NCI-H345 (cell line): Measurements from ENCODE around the gene ABHD17C.
"Not testable (repeated sequence)": the region's sequence is repeated elsewhere in the genome, so short reads cannot be mapped to it uniquely, and the experiment has no call there.

Source experiments
- DNase-seq: peaks from one replicate; lab custom pipeline; 2025; lab: John Stamatoyannopoulos, UW

Gene ABHD17C

DNA sequence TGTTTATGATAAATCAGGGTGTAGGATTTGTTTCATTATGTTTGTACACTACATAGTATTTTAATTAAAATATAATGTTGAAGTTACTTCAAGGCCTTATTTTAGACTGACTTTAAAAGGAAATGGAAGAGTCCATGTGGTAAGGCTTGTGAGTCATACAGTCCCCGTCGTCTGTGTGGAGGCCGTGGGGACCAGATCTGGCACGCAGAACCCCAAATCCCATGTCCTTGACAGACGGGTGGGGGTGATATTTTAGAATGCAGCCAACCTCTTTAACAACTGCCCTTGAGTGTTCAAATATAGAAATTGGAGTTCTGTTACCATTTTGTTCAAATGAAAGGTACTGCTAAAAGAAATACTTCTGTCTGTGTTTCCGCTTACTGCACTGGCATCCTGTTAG is 35.8 kb downstream of the ABHD17C start:
- no peak for DNase-seq

DNA sequence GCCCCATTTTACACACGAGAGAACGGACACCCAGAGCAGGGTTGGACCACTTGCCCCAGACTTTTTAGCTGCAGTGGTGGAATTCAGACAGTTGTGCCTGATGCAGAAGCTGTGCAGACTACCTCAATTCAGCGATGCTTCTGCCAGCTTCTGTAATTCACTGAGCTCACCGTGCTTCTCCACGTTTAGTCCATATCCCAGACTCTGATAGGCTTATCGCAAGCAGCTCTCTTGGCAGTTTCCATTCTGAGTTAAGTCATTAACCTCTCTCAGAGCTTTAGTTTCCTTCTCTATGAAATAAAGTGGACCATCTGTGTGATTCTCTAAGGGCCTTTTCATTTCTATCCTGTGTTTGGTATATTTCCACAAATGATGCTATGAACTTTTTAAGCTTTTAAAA is 37.1 kb downstream of the ABHD17C start:
- DNase-seq: no peak

DNA sequence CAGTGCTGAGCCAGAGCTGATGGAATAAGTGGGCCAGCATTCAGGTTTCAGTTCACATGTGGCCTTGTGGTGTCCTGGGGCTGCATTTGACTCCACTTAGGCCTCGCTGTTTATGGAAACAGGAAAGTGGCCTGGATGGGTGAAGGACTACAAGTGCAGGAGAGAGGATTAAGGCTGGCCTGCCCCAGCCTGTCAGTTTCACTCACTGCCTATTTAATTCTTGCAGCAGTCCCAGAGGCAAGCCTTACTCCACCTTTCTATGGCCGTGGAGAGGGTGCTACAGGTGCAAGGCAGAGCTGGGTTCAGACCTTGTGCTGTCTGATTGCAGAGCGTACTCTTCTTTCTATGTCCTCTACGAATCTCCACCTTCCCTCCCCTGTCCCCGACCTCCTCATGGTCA is 37.7 kb downstream of the ABHD17C start:
- no peak for DNase-seq

DNA sequence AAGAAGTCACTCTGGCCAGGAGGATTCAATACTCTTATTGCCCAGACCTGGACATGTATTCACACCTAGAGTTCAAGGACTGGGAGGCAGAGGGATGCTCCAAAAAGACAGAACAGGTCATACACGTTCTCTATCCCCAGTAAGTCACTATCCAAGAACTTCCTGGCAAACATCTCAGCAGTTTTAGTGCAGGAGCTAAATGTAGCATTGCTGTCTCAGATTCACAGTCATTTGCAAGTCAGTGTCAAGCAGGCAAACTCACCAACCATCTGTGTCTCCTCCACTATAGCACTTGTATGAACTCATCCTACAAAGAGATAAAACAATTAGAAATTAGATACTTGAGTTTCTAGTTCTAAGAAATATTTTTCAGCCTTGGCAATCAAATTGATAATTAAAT is 38.4 kb downstream of the ABHD17C start:
- no peak for DNase-seq

DNA sequence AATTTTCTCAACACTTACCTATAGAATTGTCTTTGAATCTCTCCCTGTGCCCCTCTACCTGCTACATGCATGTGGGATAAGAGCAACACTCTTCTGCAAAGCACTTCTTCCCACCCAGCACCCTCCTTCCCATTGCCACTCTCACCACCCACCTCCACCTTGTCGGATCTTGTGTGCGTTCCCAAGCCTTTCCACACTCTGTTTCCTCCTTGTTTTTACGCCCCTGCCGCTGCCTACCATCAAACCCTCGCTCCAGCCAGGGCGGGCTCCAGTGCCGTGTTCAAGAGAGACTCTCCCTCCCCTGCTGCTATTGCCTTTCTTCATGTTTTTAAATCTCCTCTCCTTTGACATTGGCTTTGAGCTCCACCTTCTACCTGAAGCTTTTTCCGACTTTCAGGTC is 40.2 kb downstream of the ABHD17C start:
- DNase-seq: no peak

DNA sequence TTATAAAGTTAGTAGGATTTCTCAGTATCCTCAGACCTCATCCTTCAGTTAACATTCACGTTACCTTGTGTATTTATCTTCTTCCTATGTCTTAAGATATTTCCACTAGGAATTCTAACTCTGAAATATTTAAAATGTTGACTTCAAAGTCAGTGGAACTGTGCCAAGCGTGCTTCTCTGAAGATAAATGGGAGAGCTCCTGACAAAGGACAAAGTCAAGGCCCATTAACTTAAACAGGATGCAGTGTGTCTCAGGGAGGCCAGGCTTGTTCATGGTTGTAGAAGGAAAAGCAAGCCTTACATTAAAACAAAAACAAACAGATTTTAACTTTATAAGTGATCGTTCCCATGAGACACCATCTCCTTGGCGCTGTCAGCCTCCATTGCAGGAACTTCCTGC is 41.5 kb downstream of the ABHD17C start:
- DNase-seq: peak; percentile 61

DNA sequence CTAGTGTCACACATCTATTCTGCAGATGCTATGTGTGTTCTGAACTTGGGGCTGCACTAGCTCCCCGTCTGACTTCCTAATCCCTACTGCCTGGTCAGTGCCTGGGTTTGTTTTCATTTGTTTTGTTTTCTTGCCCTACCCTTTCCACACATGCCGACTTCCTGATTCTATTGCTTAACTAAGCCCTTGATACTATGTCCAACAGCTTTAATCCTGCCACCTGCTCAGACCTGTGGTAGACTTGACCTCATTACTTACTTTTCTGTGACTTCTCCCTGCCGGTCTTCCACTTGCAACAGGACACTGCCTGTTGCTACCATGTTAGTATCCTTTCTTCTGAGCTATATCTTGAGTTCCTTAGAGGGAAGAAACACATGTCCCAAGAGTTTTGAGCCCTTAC is 44.8 kb downstream of the ABHD17C start:
- no peak for DNase-seq

DNA sequence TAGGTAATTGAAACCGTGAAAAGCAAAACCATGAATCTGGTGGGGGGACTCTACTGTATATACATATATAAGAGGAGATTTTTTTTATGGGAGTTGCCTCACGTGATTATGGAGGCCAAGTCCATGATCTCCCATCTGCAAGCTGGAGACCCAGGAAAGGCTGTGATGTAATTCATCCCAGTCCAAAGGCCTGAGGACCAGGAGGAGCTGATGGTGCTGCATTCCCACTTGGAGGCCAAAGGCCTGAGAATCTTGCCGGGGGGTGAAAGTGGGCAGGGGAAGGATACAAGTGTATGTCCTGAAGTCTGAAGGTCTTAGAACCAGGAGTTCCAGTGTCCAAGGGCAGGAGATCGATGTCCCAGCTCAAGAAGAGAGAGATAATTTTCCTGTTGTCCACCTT is 47.0 kb downstream of the ABHD17C start:
- no peak for DNase-seq

DNA sequence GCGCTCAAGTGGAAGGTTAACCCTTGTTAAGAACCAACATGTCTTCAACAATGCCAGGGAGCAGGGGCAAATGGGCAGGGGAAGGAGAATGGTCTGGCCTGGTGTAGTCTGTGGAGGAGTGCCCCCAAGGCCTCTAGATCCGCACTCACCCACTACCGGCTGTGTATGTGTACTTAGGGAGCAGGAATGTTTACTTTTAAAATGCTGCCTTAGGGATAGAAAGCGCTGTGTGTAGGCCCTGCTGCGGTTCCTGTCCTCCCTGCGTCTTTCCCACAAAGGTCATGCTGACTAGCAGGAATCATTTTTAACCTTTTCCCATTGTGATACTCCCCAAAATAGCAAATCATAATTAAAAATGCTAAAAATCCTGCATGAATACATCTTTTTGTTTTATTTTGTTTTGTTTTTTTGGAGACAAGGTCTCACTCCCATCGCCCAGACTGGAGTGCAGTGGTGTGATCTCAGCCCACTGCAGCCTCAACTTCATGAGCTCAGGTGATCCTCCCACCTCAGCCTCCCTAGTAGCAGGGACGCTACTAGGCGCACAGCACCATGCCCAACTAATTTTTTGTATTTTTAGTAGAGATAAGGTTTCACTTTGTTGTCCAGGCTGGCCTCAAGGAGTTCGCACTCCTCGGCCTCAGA is 48.2 kb downstream of the ABHD17C start:
- peak; percentile 11 for DNase-seq

DNA sequence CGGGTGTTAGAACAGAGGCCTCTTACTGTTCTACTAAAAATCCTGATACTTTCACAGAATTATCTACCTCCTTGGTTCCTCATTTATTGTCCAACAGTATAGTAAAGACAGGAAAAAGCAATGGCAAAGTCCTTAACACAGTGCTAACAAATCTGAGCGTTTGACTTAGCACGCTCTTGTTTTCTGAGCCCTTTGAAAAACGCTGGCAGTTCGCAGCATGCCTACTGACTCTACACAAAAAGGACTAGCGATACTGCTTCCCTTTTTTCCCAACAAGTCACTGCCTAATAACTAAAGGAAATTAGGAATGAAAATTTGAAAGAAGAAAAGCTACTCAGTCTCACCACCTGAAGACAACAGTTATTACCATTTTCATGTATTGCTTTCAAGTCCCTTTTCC is 49.3 kb downstream of the ABHD17C start:
- no peak for DNase-seq

DNA sequence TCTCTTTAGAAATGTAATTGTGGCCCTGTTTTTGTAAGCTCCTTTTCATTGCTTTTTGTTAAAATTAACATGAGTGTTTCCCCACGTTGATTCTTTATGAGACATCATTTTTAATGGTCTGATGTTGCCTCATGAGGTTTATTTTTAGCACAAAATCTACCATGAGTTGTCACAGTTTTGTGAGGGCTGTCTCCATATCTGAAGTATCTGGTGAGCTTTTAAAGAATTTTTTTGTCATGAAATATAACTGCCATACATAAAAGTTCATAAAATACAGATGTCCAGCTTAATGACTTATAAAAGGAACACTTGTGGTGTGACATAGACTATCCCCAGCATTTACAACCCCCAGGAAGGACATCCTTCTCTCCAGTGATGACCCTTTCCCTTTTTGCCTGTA is 49.7 kb downstream of the ABHD17C start:
- DNase-seq: no peak

DNA sequence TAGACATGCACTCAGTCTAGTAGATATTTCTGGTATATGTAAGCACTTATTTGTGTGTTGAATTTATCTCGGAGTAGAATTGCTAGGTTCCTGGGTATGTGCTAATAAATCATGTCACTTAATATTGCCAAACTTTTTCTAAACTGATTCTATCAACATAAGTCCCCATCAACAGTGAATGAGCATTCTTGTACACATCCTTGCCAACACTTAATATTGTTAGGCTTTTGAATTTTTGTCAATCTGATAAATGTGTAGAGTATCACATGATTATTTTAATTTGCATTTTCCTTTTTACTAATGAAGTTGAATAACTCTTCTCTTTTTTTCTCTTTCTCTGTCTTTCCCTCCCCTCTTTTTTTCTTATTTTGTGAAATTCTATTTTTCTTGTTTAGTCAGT is 50.8 kb downstream of the ABHD17C start:
- no peak for DNase-seq

DNA sequence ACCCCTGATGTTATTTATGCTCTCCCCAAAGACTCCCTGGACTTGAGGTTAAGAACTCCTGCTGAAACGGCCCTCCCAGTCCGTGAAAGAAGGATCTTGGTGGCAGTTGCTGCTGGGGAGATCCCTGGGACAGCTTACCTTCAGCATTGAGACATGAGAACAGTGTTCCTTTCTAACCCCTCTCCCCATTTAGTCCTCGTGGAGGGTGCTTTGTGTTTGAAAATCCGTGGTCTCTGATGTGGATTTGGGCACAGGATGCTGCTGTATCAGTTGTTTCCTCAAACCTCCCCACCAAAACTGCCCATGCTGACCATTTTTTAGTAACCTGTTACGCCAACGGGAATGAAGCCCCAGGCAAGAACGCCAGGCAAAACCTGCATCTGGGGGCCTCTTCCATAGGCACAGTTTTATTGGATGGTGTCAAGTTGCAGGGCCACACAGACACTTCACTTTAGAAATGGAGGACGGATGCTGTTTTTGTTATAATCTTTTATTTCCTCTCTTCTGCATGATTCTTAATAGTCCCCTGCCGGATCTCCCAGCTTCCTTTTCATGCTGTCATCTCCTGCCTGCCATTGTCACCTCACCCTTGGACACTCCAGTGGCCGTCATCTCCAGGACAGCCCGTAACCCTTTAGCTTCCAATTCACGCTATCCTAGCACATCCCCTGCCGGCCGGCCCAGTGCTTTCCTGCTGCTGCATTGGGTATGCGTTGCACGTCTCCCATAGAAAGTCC is 52.4 kb downstream of the ABHD17C start:
- DNase-seq: no peak

DNA sequence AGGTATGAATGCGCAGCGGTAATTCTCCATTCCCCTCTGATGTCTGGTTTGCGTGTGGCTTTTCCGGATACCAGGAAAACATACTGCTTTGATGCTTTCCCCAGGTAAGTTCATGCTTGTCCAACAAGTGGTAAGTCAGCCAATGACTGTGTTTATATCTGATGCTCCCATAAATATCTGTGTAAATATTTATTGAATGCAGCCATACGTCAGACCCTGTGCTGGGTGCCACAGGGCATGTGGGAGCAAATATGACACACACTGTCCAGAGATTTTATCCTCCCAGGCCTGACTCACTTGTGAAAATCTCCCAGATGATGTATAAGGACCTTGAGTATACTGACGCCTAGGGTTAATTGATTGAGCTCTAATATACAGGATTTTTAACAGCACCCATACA is 54.5 kb downstream of the ABHD17C start:
- DNase-seq: no peak

DNA sequence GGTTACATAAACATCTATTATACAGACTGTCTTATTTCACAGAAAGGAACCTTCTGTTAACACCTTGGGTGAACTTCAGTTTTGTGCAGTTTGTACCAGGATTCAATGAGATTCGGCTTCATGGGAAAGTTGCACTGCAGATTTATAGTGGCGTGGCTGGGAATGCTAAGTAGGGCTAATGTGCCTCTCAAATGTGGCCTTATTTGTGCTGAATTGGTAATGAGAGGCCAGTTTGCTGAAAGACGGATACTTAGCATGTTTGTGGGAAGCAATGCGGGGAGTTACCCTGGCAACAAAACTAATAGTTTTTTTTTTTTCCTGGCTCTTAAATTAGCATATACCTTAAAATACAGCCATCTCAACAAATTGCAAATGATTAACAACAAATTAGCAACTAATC is 55.5 kb downstream of the ABHD17C start:
- DNase-seq: no peak

DNA sequence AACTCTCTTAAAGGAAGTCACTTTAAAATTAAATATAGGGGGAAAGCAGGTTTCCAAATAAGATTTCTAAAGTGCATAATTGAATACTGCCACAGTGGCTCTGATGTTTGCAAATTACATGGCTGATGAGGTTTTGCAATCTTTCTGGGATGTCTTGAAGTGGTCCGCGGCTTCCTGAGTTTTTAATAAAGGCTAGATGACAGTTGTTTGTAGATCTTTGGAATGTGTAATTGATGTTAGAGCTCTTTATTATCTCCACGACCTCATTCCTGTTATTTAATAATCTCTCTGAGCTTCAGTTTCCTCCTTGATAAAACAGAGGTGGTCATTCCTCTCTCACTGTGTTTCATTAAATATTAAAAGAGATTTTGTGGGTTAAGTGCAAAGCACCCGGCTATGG is 57.1 kb downstream of the ABHD17C start:
- DNase-seq: no peak

DNA sequence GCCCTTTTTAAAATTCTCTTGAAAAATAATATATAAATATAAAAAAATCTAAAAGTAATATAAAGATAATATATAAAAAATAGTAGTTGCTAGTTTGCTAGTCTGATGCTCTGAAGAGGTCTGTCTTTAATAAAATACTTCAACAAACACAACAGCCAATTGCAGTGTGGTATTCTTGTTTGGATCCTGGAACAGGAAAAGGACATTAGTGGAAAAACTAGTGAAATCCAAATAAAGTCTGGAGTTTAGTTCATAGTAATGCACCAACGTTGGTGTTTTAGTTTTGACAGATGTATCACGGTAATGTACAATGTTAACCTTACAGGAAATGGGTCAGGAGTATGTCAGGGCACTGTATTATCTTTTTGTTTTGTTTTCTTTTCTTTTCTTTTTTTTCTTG is 58.1 kb downstream of the ABHD17C start:
- no peak for DNase-seq

DNA sequence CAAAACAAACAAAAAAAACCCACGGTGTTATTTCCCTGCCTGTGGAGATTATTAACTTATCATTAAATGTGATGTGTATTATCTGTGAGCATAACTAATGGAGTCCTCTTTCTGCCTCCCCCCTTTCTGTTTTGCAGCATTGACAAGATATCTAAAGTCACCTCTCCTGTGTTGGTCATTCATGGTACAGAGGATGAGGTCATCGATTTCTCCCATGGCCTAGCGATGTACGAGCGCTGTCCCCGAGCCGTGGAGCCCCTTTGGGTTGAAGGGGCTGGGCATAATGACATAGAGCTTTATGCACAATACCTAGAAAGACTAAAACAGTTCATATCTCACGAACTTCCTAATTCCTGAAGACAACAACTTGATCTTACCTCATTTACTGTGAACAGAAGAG is 58.9 kb downstream of the ABHD17C start:
- DNase-seq: no peak

DNA sequence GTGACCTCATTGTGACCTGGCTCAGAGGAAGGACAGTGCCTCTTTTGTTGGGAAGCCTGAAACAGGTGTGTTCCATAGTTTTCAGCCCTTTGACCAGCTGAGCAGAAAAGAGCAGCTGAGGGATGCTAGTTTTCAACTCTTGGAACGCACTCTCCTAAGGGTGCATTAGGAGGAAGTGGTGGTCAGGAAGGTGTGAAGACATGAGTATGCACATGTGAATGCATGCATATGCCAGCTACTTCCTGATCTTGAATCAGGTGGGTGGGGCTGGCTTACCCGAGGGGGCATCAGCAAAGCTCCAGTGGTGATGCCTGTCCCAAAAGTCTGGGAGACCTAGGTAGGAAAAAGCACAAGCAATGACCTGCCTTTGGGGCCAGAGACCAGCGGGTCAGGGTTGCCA is 60.8 kb downstream of the ABHD17C start:
- DNase-seq: no peak

DNA sequence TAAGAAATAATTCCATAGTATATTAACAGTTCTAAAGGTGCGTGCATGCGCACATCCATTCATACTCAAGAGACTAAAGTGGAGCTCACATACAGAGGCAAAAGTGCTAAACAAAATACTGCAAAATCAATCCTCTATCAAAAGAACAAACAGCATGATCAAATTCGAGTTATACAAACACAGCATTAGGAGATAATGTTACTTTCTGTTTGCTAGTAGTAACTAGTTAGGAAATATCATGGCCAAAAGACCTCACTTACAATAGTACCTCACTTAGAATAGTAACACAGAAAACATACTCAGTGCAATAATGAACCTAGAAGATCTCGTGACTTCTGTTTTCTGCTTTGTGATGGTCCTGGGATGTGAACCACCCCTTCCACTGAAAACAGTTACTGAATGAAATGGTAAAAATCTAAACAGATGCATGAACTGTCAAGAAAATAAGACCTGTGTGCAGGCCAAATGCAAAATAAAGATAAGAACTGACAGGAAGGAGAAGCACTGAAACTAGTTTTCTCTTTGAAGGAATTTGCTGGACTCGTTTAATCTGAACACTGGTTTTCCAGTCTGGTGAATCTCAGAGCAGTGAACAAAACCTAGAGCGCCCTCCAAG is 63.1 kb downstream of the ABHD17C start:
- no peak for DNase-seq

DNA sequence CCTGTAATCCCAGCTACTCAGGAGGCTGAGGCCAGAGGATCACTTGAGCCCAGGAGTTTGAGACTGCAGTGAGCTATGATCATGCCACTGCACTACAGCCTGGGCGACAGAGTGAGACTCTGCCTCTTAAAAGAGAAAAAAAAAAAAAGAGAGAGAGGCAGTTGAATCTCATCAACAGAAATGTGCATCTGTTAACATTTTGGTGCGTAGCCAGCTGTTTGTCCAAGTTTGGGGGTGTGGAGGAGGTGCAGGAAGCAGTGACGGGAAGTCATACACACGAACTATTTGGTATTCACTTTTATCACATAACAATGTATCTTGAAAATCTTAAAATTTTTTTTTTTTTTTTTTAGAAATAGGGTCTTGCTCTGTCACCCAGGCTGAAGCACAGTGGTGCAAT is 65.8 kb downstream of the ABHD17C start:
- DNase-seq: no peak

DNA sequence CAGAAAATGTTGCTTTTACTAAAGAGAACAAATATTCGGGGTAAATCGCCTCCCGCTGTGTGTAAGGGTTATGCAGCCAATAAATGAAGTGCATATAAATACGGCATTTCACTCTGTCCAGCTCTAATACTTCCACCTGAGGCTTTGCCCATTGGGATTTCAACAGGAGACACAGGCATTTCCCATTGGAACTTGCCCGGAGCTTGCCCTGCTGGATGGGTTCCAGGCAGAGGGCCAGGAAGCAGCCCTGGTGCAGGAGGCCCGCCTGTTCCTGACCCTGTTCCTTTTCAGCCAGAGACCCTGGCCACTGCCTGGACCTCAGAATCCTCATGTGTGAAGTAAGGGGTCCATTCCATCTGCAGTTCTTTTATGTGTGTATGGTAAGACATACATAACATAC is 66.6 kb downstream of the ABHD17C start:
- DNase-seq: no peak

DNA sequence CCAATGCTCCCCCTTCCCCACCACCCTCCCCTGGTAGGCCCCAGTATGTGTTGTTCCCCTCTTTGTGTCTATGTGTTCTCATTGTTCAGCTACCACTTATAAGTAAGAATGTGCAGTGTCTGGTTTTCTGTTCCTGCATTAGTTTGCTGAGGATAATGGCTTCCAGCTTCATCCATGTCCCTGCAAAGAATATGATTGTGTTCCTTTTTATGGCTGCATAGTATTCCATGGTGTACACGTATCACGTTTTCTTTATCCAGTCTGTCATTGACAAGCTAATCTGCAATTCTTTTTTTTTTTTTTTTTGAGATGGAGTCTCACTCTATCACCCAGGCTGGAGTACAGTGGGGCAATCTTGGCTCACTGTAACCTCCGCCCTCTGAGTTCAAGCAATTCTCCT is 68.1 kb downstream of the ABHD17C start:
- DNase-seq: not testable (repeated sequence)

DNA sequence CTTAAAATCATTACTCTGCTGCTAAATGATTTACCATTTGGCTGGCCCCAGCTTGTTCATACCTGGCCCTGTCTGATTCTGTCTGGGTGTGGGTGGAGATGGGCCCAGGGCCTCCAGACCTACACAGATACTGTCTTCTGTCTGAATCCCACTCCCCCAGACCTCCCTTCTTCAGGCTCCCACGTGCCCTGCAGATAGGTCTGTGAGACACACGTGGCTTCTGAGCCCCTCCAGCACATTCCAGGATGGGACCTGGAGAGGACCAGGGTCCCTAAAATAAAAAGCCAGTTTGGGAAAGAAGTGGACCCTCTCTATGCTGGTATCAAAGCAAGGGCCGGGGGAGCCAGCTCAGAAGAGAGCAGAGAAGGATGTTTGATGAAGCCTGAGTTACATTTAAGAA is 69.4 kb downstream of the ABHD17C start:
- DNase-seq: no peak
